AG09309 (cell line): ENCODE data around the gene KRT3.

Experiments used
- DNase-seq: peaks from one replicate; pipeline ENCODE4 v3.0.0-alpha.2; 2010; ENCODE audit warnings: low read depth
- H3K4me3 ChIP-seq: 2 replicates; pipeline ENCODE4 v1.5.1; 2011; ENCODE audit warnings: mild to moderate bottlenecking, low read depth, low read length, moderate library complexity; ENCODE audit not compliant: control insufficient read depth
- TF ChIP-seq, protein P1 (sequence below): IDR thresholded peaks from 2 replicates; pipeline ENCODE4 v1.5.1; 2011; ENCODE audit warnings: mild to moderate bottlenecking, low read depth, low read length, inconsistent platforms; ENCODE audit not compliant: insufficient read depth, control insufficient read depth; ENCODE audit errors: missing control alignments

Gene KRT3

DNA sequence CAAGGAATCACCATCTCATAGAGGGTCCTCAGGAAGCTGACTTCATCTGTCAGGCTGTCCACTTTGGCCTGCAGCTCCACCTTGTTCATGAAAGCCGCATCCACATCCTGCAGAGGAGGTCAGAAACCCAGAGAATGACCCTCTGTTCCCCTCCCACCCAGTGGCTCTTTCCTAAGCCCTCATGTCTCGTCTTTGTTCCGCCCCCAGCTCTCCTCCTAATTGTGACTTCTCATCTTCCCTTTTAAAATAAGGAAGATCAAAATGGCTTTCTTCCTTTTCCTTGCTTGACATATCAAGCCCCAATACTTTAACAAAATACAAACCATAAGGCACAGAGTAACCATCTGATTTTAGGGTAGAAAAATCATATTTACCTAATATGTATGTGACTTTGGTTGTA is 23.1 kb downstream of the KRT3 start:
- H3K4me3 ChIP-seq, result no peak overlapping the region
- TF ChIP-seq, protein P1, sequence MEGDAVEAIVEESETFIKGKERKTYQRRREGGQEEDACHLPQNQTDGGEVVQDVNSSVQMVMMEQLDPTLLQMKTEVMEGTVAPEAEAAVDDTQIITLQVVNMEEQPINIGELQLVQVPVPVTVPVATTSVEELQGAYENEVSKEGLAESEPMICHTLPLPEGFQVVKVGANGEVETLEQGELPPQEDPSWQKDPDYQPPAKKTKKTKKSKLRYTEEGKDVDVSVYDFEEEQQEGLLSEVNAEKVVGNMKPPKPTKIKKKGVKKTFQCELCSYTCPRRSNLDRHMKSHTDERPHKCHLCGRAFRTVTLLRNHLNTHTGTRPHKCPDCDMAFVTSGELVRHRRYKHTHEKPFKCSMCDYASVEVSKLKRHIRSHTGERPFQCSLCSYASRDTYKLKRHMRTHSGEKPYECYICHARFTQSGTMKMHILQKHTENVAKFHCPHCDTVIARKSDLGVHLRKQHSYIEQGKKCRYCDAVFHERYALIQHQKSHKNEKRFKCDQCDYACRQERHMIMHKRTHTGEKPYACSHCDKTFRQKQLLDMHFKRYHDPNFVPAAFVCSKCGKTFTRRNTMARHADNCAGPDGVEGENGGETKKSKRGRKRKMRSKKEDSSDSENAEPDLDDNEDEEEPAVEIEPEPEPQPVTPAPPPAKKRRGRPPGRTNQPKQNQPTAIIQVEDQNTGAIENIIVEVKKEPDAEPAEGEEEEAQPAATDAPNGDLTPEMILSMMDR, result no peak
- no peak for DNase-seq

DNA sequence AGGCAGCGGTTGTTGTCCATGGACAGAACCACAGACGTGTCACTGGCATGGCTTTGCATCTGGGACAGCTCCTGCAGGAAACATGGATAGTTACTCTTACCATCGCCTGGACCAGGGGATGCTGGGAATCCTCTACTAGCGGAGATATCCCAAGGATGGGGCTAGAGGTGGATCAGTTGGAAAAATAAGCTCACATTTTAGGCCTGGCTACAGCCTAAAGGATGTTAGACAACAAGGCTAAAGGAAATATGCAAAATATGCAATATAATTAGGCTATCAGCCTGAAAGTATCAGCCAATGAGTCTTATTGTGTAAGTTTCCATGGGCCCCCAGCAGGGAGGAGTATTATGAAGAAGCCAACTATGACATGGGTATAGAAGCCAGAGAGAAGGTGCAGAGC is 23.7 kb downstream of the KRT3 start:
- TF ChIP-seq, protein P1, result no peak
- no peak for DNase-seq
- H3K4me3 ChIP-seq, result no peak overlapping the region

DNA sequence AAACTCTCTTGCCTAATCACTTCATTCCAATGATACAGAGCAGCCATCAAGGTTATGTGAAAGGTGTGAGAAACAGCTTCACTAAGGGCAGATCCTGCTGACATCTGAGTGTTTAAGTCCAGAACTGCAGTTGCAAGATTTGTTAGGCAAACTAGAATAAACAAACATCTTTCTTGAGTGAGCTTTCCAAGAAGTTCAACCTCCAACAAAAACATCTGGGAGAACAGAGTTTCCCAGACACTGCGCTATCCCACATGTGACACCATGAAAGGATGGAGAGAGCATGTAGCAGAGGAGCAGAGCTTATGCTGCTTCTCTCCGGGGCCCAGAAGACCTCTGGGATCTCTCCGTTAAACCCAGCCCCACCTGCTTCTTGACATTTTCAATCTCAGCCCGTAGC is 24.4 kb downstream of the KRT3 start:
- no peak overlapping the region for H3K4me3 ChIP-seq
- DNase-seq, result no peak
- TF ChIP-seq, protein P1, result no peak

DNA sequence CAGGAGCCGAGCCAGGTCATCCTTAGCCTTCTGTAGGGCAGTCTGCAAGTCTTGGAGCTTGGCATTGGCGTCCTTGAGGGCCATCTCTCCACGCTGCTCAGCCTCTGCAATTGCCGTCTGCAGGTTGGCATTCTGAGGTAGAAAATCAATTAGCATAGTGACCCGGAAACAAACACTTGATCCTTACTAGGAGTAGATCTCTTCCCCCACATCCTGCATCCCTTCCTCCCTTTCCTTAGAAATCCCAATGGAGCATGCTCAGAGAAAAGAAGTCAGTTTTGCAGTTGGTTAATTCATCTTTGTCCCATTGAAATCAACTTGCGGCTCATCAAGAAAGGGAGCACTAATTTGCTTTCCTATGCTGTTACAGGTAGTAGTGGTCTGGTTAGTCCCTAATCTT is 24.8 kb downstream of the KRT3 start:
- TF ChIP-seq, protein P1, result no peak
- DNase-seq, result no peak
- no peak overlapping the region for H3K4me3 ChIP-seq

DNA sequence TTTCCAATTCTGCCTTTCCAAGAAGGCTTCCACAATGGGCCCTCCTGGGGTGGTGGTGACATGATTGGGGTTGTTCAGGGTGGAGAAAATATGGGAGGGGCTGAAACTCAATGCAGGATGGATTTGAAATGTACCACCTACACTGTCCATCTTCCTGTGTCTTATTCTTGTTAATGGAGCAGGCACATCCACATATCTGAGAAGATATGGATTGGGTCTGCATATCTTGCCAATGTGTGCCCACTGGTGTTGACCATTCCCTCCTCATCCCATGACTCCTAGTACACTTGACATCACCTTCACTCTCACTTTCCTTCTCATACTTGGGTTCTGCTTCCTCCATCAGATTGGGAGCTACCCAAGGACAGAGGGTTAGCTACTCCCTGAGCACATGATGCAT is 26.0 kb downstream of the KRT3 start:
- no peak for DNase-seq
- TF ChIP-seq, protein P1, result no peak
- no peak overlapping the region for H3K4me3 ChIP-seq

DNA sequence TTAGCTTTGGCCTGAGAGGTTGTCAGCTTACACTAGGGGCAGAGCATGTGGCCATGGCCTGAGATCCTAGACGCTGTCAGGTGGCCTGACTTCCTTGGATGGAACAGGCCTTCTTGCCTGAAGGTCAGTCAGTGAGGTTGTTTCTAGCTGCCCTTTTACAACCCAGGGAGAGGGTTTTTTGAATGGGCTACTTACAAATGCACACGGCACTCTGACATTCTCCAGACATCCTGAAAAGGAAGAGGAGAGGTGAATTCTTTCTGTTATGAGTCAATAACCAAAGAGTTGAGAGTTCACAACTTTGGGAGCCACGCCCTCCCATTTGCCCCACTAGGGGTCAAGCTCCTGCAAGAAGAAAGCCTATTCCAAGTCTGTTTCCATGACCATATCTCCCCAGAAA is 26.6 kb downstream of the KRT3 start:
- no peak overlapping the region for H3K4me3 ChIP-seq
- TF ChIP-seq, protein P1, result no peak
- no peak for DNase-seq
